Muscle of leg (tissue), 11 donors: ENCODE data around the gene CSGALNACT2. TPM values are rescaled to one million over a fixed set of nuclear protein-coding genes. Genes with fewer than 3 reads are reported as not detected.

Experiments
- DNase-seq: peaks from one replicate; pipeline ENCODE4 v3.0.0; 2013
- H3K27ac ChIP-seq: one replicate; pipeline ENCODE4 v1.5.1; 2013; ENCODE audit warnings: mild to moderate bottlenecking, low read length, control low read depth
- H3K27me3 ChIP-seq: one replicate; pipeline ENCODE4 v1.6.1; 2013; ENCODE audit warnings: low read length; ENCODE audit not compliant: control insufficient read depth, insufficient read depth
- H3K36me3 ChIP-seq: one replicate; pipeline ENCODE4 v1.6.1; 2013; ENCODE audit warnings: low read length; ENCODE audit not compliant: control insufficient read depth, insufficient read depth
- H3K4me1 ChIP-seq: one replicate; pipeline ENCODE4 v1.6.1; 2013; ENCODE audit warnings: low read length; ENCODE audit not compliant: control insufficient read depth, insufficient read depth
- H3K4me3 ChIP-seq: one replicate; pipeline ENCODE4 v1.5.1; 2013; ENCODE audit warnings: low read length, control low read depth
- H3K9me3 ChIP-seq: replicated peaks from 2 replicates; pipeline ENCODE4 v1.6.1; 2013; ENCODE audit warnings: low read depth, low read length; ENCODE audit not compliant: control insufficient read depth
- WGBS: methylation state at CpG from one replicate; pipeline ENCODE4 v1.1.5; 2013; ENCODE audit warnings: missing lambda C conversion rate; ENCODE audit not compliant: insufficient coverage; 5-methylcytosine and 5-hydroxymethylcytosine counted together
- polyA plus RNA-seq, 8 donors: library from polyadenylated mRNA; unstranded; fragments of 120-200 nt; gene quantifications; one replicate each; pipeline versions ENCODE4 v1.2.1 to v1.2.3, GENCODE V29; 2013; ENCODE audit warnings: inconsistent platforms in 1 of 8, low replicate concordance in 1 of 8; ENCODE audit not compliant: insufficient read length in 8 of 8, insufficient read depth in 1 of 8
- total RNA-seq: library from RNA; stranded (reverse); fragments of 120-200 nt; gene quantifications from one replicate; pipeline ENCODE4 v1.2.4, GENCODE V29; 2013

CSGALNACT2 gene
- total and polyA plus RNA-seq, 9 donors = 16.2 to 30.8 (median 23.0) TPM

- Histone ChIP-seq H3K4me3 (no peak overlapping the region), H3K36me3 (no peaks in the 10 kb centered on the region), H3K27me3 (no peaks in the 10 kb centered on the region), H3K9me3 (no peaks in the 10 kb centered on the region), H3K4me1 (peaks cover 29% of the 10 kb centered on the region), H3K27ac (no peak overlapping the region)
- DNase-seq = no peak
- WGBS = 70% methylated on average over 6 of the region's 6 CpGs
Observed at GRCh38 chr10:43124094-43124521, 14.1 kb upstream of the CSGALNACT2 start.

DNA sequence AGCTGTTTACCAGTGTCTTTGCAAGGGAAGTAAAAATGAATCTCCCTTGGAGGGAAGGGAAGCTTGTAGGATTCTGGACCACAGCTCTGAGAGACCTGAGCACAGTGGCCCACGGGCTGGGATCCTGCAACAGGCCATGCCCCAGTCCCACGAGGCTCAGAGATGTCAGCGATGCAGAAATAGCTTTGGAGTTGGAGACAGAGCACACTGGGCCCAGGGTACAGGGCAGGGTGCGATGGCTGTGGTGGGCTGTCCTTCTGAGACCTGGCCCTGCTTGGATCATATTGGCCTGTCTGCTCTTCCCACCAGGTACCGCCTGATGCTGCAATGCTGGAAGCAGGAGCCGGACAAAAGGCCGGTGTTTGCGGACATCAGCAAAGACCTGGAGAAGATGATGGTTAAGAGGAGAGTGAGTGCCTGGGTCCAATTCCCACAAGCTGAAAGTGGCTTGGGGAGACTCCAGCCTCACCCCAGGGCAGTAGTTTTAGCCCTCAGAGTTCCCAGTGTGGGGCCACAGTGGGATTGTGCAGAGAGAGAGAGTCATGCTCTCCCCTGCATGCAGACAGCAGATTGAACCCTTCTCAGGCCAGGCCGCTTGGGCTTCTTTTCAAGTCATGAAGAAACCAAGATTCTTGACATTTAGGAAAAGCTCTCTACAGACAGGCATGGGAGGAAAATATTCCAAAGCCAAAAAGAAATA is 13.5 kb upstream of the CSGALNACT2 start:
- DNase-seq = no peak
- WGBS = 80% methylated on average over 7 of the region's 9 CpGs
- no peak overlapping the region for H3K27ac ChIP-seq
- no peaks in the 10 kb centered on the region for H3K27me3 ChIP-seq
- no peak overlapping the region for H3K4me3 ChIP-seq
- no peaks in the 10 kb centered on the region for H3K36me3 ChIP-seq
- no peaks in the 10 kb centered on the region for H3K9me3 ChIP-seq
- peaks cover 29% of the 10 kb centered on the region for H3K4me1 ChIP-seq

- Histone ChIP-seq H3K36me3 (no peaks in the 10 kb centered on the region), H3K9me3 (no peaks in the 10 kb centered on the region), H3K27me3 (no peaks in the 10 kb centered on the region), H3K4me3 (no peak overlapping the region), H3K27ac (no peak overlapping the region), H3K4me1 (peaks cover 27% of the 10 kb centered on the region)
- 93% methylated on average over 5 of the region's 8 CpGs for WGBS
- no peak for DNase-seq
Observed at GRCh38 chr10:43125274-43125845, 12.9 kb upstream of the CSGALNACT2 start.

- no peaks in the 10 kb centered on the region for H3K27me3 ChIP-seq
- H3K4me3 ChIP-seq = no peak overlapping the region
- DNase-seq = no peak
- H3K36me3 ChIP-seq = no peaks in the 10 kb centered on the region
- no peak overlapping the region for H3K27ac ChIP-seq
- 82% methylated on average over 17 of the region's 23 CpGs for WGBS
- H3K4me1 ChIP-seq = peaks cover 20% of the 10 kb centered on the region
- no peaks in the 10 kb centered on the region for H3K9me3 ChIP-seq
Observed at GRCh38 chr10:43125881-43126731, 12.1 kb upstream of the CSGALNACT2 start.

DNA sequence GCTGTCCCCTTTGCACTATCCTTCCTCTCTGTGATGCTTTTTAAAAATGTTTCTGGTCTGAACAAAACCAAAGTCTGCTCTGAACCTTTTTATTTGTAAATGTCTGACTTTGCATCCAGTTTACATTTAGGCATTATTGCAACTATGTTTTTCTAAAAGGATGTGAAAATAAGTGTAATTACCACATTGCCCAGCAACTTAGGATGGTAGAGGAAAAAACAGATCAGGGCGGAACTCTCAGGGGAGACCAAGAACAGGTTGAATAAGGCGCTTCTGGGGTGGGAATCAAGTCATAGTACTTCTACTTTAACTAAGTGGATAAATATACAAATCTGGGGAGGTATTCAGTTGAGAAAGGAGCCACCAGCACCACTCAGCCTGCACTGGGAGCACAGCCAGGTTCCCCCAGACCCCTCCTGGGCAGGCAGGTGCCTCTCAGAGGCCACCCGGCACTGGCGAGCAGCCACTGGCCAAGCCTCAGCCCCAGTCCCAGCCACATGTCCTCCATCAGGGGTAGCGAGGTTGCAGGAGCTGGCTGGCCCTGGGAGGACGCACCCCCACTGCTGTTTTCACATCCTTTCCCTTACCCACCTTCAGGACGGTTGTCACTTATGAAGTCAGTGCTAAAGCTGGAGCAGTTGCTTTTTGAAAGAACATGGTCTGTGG is 11.4 kb upstream of the CSGALNACT2 start:
- WGBS = 70% methylated on average over 2 of the region's 7 CpGs
- no peaks in the 10 kb centered on the region for H3K27me3 ChIP-seq
- H3K4me1 ChIP-seq = peaks cover 12% of the 10 kb centered on the region
- H3K9me3 ChIP-seq = no peaks in the 10 kb centered on the region
- no peak overlapping the region for H3K27ac ChIP-seq
- H3K36me3 ChIP-seq = no peaks in the 10 kb centered on the region
- no peak for DNase-seq
- no peak overlapping the region for H3K4me3 ChIP-seq

GRCh38 chr10:43127442-43127841 is 10.8 kb upstream of the CSGALNACT2 start:
- 79% methylated on average over 9 of the region's 9 CpGs for WGBS
- no peak for DNase-seq
- no peak overlapping the region for H3K27ac ChIP-seq

DNA sequence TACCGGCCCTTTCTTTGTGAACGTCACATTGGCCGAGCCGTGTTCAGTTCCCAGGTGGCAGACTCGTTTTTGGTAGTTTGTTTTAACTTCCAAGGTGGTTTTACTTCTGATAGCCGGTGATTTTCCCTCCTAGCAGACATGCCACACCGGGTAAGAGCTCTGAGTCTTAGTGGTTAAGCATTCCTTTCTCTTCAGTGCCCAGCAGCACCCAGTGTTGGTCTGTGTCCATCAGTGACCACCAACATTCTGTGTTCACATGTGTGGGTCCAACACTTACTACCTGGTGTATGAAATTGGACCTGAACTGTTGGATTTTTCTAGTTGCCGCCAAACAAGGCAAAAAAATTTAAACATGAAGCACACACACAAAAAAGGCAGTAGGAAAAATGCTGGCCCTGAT is 9.9 kb upstream of the CSGALNACT2 start:
- Histone ChIP-seq H3K9me3 (no peaks in the 10 kb centered on the region), H3K4me3 (no peak overlapping the region), H3K4me1 (peaks cover 6% of the 10 kb centered on the region), H3K27ac (no peak overlapping the region), H3K27me3 (no peaks in the 10 kb centered on the region), H3K36me3 (no peaks in the 10 kb centered on the region)
- 73% methylated on average over 3 of the region's 8 CpGs for WGBS
- DNase-seq = no peak

More at GRCh38 chr10:43127442-43127841, 10.8 kb upstream of the CSGALNACT2 start:
- Histone ChIP-seq H3K9me3 (no peaks in the 10 kb centered on the region), H3K4me1 (peaks cover 7% of the 10 kb centered on the region), H3K4me3 (no peak overlapping the region), H3K36me3 (no peaks in the 10 kb centered on the region), H3K27me3 (no peaks in the 10 kb centered on the region)

DNA sequence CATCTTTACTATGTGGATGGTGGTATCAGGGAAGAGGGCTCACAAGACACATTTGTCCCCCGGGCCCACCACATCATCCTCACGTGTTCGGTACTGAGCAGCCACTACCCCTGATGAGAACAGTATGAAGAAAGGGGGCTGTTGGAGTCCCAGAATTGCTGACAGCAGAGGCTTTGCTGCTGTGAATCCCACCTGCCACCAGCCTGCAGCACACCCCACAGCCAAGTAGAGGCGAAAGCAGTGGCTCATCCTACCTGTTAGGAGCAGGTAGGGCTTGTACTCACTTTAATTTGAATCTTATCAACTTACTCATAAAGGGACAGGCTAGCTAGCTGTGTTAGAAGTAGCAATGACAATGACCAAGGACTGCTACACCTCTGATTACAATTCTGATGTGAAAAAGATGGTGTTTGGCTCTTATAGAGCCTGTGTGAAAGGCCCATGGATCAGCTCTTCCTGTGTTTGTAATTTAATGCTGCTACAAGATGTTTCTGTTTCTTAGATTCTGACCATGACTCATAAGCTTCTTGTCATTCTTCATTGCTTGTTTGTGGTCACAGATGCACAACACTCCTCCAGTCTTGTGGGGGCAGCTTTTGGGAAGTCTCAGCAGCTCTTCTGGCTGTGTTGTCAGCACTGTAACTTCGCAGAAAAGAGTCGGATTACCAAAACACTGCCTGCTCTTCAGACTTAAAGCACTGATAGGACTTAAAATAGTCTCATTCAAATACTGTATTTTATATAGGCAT is 9.1 kb upstream of the CSGALNACT2 start:
- peak; percentile 71 for DNase-seq
- no CpG with 5 or more reads among the region's 6 CpGs for WGBS
- peaks cover 3% of the 10 kb centered on the region for H3K4me1 ChIP-seq

DNA sequence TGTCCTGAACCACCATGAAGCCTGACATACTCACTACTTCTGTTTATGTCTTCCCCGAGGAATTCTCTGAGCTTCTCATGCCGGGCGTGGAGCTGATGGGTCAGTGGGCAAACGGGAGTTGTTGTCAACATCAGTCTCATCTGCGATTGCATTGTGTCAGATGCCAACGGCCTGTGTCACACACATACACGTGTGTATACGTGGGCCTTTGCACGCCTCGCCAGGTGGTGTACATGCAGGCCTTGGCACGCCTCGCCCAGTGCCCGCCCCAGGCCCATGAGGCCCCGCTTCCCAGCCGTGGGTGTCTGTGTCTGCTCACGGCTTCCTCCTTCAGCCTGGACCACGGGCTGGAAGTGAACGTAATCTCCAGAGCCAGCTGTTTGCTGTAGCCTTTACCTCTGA is 7.5 kb upstream of the CSGALNACT2 start:
- Histone ChIP-seq H3K27ac (no peak overlapping the region), H3K9me3 (no peaks in the 10 kb centered on the region), H3K4me3 (no peak overlapping the region), H3K4me1 (peaks cover 3% of the 10 kb centered on the region), H3K36me3 (no peaks in the 10 kb centered on the region), H3K27me3 (no peaks in the 10 kb centered on the region)
- 71% methylated on average over 18 of the region's 18 CpGs for WGBS
- DNase-seq = no peak

More for the DNA sequence above, 9.1 kb upstream of the CSGALNACT2 start:
- H3K36me3 ChIP-seq = no peaks in the 10 kb centered on the region
- H3K4me3 ChIP-seq = no peak overlapping the region
- no peaks in the 10 kb centered on the region for H3K9me3 ChIP-seq
- H3K27ac ChIP-seq = no peak overlapping the region
- no peaks in the 10 kb centered on the region for H3K27me3 ChIP-seq
